NB4 (cell line): ENCODE results near the gene OR10A2.

Experiments
- POLR2A ChIP-seq: IDR thresholded peaks from 2 replicates; pipeline ENCODE4 v1.6.1; 2011; ENCODE audit warnings: mild to moderate bottlenecking; ENCODE audit not compliant: insufficient read length; ENCODE audit errors: extremely low read depth
- TF ChIP-seq, protein P1 (sequence below): IDR thresholded peaks from one replicate; pipeline ENCODE4 v1.5.1; 2012; ENCODE audit warnings: low read depth, low read length
- TF ChIP-seq, protein P2 (sequence below): IDR thresholded peaks from 2 replicates; pipeline ENCODE4 v1.6.1; 2011; ENCODE audit warnings: low read depth, low read length

GRCh38 chr11:6871278-6871677 lies 8.4 kb downstream of the OR10A2 start:
- TF ChIP-seq, protein P1, sequence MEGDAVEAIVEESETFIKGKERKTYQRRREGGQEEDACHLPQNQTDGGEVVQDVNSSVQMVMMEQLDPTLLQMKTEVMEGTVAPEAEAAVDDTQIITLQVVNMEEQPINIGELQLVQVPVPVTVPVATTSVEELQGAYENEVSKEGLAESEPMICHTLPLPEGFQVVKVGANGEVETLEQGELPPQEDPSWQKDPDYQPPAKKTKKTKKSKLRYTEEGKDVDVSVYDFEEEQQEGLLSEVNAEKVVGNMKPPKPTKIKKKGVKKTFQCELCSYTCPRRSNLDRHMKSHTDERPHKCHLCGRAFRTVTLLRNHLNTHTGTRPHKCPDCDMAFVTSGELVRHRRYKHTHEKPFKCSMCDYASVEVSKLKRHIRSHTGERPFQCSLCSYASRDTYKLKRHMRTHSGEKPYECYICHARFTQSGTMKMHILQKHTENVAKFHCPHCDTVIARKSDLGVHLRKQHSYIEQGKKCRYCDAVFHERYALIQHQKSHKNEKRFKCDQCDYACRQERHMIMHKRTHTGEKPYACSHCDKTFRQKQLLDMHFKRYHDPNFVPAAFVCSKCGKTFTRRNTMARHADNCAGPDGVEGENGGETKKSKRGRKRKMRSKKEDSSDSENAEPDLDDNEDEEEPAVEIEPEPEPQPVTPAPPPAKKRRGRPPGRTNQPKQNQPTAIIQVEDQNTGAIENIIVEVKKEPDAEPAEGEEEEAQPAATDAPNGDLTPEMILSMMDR: no peak
- TF ChIP-seq, protein P2, sequence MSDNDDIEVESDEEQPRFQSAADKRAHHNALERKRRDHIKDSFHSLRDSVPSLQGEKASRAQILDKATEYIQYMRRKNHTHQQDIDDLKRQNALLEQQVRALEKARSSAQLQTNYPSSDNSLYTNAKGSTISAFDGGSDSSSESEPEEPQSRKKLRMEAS: no peak
- no peak for TF ChIP-seq POLR2A
